GM18951 (cell line): ENCODE measurements around the gene MAT1A.

Source experiments
- POLR2A ChIP-seq: IDR thresholded peaks from 4 replicates; pipeline ENCODE4 v1.6.1; 2011; ENCODE audit warnings: mild to moderate bottlenecking; ENCODE audit not compliant: insufficient read length, insufficient read depth; ENCODE audit errors: extremely low read depth
- in situ Hi-C: fragments of 300-500 bp; cut with MboI; formaldehyde crosslinking; loops from one replicate; pipeline ENCODE4 v1.12.0; 2022; ENCODE audit warnings: low sequenced_read_pairs, mixed read lengths, inconsistent platforms; ENCODE audit not compliant: unreplicated experiment

The MAT1A gene

DNA sequence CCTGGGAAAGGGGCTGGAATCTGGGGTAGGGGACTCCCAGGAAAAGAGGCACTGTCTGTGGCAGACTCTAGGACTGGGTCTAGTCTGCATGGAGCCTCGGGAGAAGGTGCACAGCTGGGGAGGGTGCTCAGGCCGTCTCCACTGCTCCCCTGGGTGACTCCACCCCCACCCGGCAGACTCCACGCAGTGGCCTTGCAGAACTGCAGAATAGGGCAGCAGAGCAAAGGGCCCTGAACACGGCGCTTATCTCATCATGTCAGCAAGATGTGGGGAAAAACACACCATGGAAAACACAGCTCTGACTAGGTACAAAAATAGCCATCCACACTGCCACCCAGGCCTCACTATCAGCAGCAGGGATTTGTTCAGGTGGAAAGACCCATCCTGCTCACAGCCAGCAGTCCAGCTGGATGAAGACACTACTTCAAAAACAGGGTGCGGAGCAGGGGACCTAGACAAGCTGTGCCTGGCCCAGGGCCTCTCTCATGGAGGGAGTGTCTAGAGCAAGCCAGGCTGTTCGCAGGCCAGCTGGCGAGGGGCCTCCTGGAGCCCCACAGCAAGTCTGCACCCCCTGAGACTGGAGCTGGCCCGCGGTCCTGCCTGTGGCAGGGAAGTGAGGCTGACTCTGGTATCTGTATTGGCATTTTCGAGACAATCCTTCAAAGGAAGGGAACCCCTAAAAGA, 11.7 kb downstream of the MAT1A start:
- no peak for TF ChIP-seq POLR2A
- in situ Hi-C loops = no loop called here

GRCh38 chr10:80277016-80277415, 12.4 kb downstream of the MAT1A start:
- in situ Hi-C loops = no loop called here
- TF ChIP-seq POLR2A = no peak

DNA sequence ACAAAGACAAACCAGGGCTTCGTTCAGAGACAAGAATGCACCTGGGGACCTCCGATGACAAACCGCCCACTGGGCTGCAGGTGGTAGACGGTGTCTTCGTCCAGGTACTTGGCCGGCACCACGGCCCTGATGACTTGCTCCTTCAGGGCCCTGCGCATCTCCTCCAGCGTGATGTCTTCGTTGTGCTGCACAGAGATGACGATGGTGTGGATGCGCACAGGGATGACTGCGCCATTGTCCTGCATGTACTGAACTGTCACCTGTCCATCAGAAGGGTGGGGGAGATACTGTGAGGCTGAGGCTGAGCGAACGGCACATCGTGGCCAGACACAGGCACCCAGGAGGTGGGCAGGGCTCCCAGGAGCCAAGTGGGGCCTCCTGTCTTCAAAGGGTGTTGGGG, 13.1 kb downstream of the MAT1A start:
- in situ Hi-C loops = no loop called here

GRCh38 chr10:80275756-80276155, 13.7 kb downstream of the MAT1A start:
- TF ChIP-seq POLR2A = no peak
- in situ Hi-C loops = no loop called here

More for the DNA sequence above, 13.1 kb downstream of the MAT1A start:
- no peak for TF ChIP-seq POLR2A

DNA sequence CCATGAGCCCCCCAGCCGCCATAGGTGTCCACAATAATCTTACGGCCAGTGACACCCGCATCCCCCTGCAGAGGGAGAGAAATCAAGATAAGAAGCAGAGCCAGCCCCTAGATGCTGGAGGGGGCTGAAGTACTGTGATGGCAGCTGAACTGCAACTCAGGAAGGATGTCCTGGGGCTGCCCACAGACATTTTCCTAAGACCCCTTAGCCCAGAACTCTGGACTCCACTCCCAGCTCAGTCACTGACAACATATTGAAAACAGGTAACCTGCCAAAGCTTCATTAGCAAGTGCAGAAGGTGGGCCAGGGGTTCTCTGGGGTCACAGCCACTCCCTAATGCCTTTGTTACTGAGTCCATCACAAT, 14.3 kb downstream of the MAT1A start:
- no peak for TF ChIP-seq POLR2A
- in situ Hi-C loops = no loop called here

- in situ Hi-C loops = no loop called here
- TF ChIP-seq POLR2A = no peak
These were observed 14.9 kb downstream of the MAT1A start for GRCh38 chr10:80274396-80275134.

DNA sequence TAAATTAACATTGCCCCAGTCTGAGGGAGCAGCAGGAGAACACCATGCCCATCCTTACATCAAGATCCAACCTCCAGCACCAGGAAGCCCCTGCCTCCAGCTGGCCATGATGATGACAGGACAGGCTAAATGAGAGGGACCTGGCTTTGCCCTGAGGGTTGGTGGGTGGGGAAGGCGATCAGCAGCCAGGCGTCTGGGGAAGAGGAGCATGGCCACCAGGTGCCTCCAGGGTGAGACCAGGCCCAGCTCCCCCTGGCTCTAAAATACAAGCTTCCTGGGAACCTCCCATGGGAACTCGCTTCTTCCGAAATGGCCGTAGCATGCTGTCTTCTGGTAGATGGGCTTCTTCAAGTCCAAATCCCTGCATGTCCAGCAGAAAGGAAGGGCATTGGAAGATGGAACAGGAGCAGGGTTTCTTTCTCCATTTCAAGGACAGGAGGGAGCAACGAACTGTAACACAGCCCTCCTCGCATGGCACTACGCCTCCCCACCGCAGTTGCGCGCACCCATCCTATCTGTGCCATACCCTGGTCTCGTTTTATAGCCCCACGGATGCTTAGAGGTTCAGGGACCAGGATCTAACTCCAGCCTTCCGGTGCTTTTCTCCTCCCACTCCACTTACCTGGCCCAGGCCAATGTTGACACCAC, 15.8 kb downstream of the MAT1A start:
- no peak for TF ChIP-seq POLR2A
- in situ Hi-C loops = no loop called here

DNA sequence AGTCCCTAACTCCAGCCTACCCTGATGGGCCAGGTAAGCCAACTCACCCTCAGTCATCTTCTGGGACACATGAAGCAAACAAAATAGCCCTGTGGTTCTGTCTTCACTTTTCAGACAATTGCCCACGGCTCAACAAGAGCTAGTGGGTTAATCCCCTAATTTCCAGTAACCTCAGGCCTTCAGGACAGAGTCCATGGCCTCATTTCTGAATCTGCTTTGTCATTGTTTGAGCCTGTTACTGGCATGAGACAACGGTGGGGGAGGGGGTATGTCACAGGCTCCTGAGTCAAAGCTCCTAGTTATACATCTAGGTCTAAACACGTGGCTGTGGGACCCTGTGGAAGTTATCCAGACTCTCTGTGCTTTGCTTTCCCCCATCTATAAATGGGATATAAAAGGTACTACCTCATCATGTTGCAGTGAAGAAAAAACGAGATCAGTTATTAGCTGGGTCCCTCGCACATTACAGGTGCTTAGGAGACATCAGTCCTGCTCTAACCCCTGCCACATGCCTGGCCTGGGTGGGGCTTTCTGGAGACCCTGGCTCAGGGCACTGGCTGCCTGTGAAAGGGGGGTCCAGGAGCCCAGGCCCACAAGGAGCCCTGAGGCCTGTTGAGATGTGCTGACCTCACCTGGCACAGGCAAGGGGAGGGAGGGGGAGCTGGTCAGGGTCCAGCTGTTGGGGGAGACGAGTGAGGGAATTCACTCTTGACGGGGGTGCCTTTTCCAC, 16.5 kb downstream of the MAT1A start:
- in situ Hi-C loops = no loop called here
- TF ChIP-seq POLR2A = no peak

DNA sequence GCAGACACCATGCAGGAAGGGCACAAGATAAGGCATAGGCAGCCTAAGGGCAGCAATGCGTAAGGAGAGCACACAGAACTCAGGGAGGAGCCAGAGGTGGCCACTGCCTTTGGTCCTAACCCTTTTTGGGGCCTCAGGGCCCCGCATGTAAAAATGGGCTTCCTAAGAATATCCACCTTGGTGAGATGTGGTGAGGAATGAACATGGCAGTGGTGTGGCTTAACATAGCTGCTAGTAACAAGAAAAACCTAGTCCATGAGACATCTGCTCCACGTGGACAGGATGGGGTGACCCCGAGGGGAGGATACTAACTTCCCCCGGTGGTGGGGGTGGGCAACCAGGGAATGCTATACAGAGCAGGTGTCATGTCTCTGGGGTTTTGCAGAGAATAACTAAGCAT, 18.0 kb downstream of the MAT1A start:
- in situ Hi-C loops = no loop called here
- no peak for TF ChIP-seq POLR2A

DNA sequence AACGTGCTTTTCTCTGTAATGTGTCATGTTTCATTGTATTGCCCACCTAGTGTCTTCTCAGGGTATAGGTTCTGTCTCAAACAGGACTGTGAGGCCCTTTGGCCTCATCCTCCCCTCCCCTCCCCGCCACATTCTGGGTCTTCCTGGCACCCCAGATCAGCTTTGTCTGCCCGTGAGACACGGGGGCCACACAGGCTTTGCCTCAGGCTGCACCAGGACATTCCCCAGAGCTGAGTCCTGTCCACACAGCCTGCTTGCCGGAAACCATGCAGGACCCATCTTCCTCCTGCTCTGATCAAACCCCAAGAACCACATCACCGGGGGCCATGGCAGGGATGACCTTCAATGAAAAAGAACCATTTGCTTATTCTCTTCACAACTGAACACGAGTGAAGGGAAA, 18.6 kb downstream of the MAT1A start:
- no peak for TF ChIP-seq POLR2A
- in situ Hi-C loops = no loop called here

DNA sequence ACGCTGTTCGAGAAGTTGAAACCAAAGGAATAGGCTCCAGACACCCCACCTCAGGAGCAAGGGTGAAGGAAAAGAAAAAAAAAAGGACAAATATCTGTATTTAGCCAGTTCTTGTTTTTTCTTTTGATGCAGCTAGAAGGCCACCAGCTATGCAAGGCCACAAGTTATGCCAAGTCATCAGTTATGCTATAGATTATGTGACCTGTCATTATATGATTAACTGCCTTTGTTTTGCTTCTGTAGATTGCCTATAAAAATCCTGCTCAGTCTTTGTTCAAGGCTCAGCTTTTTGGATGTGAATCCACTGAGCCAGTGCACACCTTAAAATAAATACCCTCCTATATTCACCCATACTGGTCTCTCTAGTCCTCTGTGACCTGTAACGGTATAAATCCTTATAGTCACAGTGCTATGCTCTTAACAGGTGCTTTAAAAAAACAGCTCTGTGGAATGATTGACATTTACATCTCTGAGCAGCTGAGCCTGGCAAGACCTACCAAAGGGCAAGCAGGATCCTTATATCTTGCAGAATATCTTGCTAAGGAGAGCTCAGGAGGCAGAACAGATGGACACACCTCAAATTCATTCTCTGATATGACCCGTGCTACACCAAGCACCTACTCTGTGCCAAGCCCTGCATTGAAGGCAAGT, 20.4 kb downstream of the MAT1A start:
- TF ChIP-seq POLR2A = no peak
- in situ Hi-C loops = no loop called here

DNA sequence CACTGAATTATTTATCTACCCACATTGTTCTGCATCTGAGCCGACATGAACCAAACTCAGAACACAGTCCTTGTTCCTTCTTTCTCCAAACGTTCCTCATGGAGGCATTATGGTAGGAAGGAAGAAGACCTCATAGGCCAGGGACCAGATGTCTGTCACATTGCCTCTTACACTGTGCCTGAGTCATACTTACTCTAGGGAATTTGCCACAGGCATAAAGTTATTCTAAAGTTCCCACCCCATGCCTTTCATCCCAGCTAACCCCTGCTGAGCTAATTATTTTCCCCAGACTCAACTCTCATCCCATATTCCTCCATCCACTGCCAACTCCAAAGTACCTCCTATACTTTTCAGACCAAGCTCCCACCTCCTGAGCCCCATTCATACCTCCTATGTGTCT, 21.2 kb downstream of the MAT1A start:
- in situ Hi-C loops = no loop called here
- TF ChIP-seq POLR2A = no peak

DNA sequence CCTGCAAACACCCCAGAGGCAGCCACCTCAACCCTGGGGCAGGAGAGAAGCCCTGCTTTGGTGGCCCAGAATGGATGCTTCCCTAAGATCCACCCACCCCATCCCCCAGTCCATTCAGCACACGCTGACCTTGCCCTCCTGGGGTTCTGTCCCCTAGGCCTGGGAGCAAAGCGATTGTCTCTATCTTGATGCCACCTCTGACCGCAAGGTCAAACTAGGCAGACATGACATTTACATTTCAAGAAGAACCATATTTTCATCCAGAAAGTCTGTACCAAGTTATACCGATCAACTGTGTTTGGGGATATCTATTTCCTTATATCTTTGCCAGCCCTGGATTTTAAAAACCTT, 23.0 kb downstream of the MAT1A start:
- in situ Hi-C loops = no loop called here
- no peak for TF ChIP-seq POLR2A
